Measurements from ENCODE around the gene PCBD1.

- no peak for TF ChIP-seq EZH2phosphoT487 (IDR thresholded peaks at IDR 0.05; ENCODE audit: low read length)
- no peak for TF ChIP-seq CTCF (IDR thresholded peaks at IDR 0.05; ENCODE audit: low read length)
These were observed 52.0 kb downstream of the PCBD1 start for GRCh38 chr10:70836319-70836718.

Data from MM.1S (cell line).